H1 (cell line): ENCODE data around the gene STK39. TPM values are rescaled to one million over a fixed set of nuclear protein-coding genes. Genes with fewer than 3 reads are reported as not detected.

ENCODE experiments used
- CBX5 ChIP-seq: fragments of 300-800, 300-1000 bp; sonication (generic); IDR thresholded peaks from 2 replicates; pipeline ENCODE4 v1.7.1; 2016; ENCODE audit warnings: antibody characterized with exemption, low read length, low read depth
- CHD2 ChIP-seq: IDR thresholded peaks from 2 replicates; pipeline ENCODE4 v1.6.1; 2012; ENCODE audit warnings: low read length, improper control_type of control experiment
- EP300 ChIP-seq, 2 experiments: IDR thresholded peaks; 1 replicate in 1 of 2; 2 replicates in 1 of 2; pipeline ENCODE4 v1.6.1; 2011 to 2012; ENCODE audit warnings: low read depth in 2 of 2, low read length in 2 of 2, mild to moderate bottlenecking in 2 of 2, borderline replicate concordance in 1 of 2, inconsistent platforms in 1 of 2, moderate library complexity in 1 of 2
- GABPA ChIP-seq: IDR thresholded peaks from 2 replicates; pipeline ENCODE4 v1.6.1; 2011; ENCODE audit warnings: mild to moderate bottlenecking, low read length, moderate library complexity, borderline replicate concordance; ENCODE audit not compliant: insufficient read depth
- GTF2F1 ChIP-seq: IDR thresholded peaks from 2 replicates; pipeline ENCODE4 v1.6.1; 2012; ENCODE audit warnings: low read depth, low read length, improper control_type of control experiment, borderline replicate concordance
- KDM1A ChIP-seq: fragments of 200-600, 300-600 bp; sonication (generic); IDR thresholded peaks from 2 replicates; pipeline ENCODE4 v1.7.1; 2016; ENCODE audit warnings: mild to moderate bottlenecking, low read length, borderline replicate concordance
- RFX5 ChIP-seq: IDR thresholded peaks from 2 replicates; pipeline ENCODE4 v1.6.1; 2011; ENCODE audit warnings: low read depth, low read length, improper control_type of control experiment, borderline replicate concordance
- SAP30 ChIP-seq: fragments of 300-600 bp; sonication (generic); IDR thresholded peaks from 2 replicates; pipeline ENCODE4 v1.7.1; 2012; ENCODE audit warnings: low read length, moderate library complexity, mild to moderate bottlenecking, inconsistent platforms; ENCODE audit not compliant: insufficient read depth, insufficient replicate concordance
- SIN3A ChIP-seq, 2 experiments: IDR thresholded peaks in 1 of 2; conservative IDR thresholded peaks in 1 of 2; 2 replicates each; pipeline ENCODE4 v1.6.1; 2011 to 2012; ENCODE audit warnings: low read length in 2 of 2, improper control_type of control experiment in 1 of 2, low read depth in 1 of 2, mild to moderate bottlenecking in 1 of 2
- SIX5 ChIP-seq: IDR thresholded peaks from 2 replicates; pipeline ENCODE4 v1.6.1; 2011; ENCODE audit warnings: mild to moderate bottlenecking, low read depth, low read length
- TAF1 ChIP-seq: IDR thresholded peaks from 2 replicates; pipeline ENCODE4 v1.6.1; 2011; ENCODE audit warnings: mild to moderate bottlenecking, low read depth, low read length
- TBP ChIP-seq: IDR thresholded peaks from 2 replicates; pipeline ENCODE4 v1.6.1; 2011; ENCODE audit warnings: low read depth, low read length, improper control_type of control experiment
- polyA plus RNA-seq, 7 experiments: library from polyadenylated mRNA; depleted of rRNA in 3 of 7; stranded (reverse) in 5 of 7; unstranded in 2 of 7; fragments of >200 nt in 5 of 7; fragments of 200-250 nt in 2 of 7; gene quantifications; 1 replicate in 5 of 7; 2 replicates in 1 of 7; 4 replicates in 1 of 7; pipeline versions ENCODE4 v1.2.1 to v1.2.3, GENCODE V29; 2011 to 2013; ENCODE audit warnings: missing spikeins in 2 of 7, mixed read lengths in 2 of 7
- total RNA-seq: library from RNA; stranded (reverse); fragmentation: NEBNext Ultra II Directional; extraction: Animal tissue kit (Norgen Biotek cat#: 25700); gene quantifications from 2 replicates; pipeline ENCODE4 v1.2.1, GENCODE V29; 2021

STK39 gene
- total and polyA plus RNA-seq, 2 of the 8 experiments (the other 6 are each of a cell fraction or from before 2014, with no cell fraction given), result 13.7 to 23.8 TPM

DNA sequence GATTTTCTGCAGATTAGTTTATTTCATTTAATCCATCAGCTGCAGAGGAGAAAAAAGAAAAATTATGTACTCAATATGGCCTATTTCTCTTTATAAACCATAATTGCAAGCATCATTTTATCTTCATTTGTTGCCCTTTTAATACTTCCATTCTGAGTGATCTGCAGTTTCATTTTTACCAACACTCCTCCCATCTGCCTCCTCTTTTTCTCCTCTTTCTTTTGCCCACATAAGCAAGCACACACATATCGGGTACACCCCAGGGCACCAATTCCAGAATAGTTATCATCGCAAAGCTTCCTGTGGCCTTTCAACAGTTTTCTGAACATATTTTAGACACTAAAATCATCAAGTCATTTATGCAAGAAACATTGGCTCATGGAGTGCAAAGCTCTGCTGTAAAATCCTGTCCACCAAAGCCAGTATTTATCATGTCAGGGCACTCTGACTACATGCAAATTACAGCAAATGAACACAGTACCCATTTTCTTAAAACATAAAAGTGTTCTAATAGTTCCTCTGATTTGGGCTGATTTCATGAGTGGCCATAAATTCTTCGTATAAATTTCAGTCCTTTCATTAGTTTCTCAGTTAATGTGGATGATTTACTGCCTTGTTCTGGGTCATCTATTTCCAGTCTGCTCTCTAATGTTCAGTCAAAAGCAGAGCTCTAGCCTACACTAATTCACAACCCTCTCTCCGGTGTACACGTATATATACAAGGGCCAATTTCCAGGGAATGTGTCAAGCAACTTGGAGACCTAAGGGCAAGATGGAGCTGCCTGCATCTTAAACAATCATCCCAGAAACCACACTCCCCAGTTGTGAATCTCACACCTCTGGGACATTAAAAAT, 281.3 kb downstream of the STK39 start (continued):
- TF ChIP-seq RFX5 (no peak), CBX5 (no peak), SAP30 (no peak), TAF1 (no peak), CHD2 (no peak), SIN3A (conservative IDR thresholded peaks at IDR 0.05 in 1 of 2, IDR thresholded peaks at IDR 0.05 in 1 of 2; ENCODE audit: low read depth in 1 of 2, low read length in 2 of 2) (no peak), SIX5 (no peak), TBP (no peak), EP300 (IDR thresholded peaks at IDR 0.05; ENCODE audit: borderline replicate concordance in 1 of 2, low read depth in 2 of 2, low read length in 2 of 2) (no peak), KDM1A (no peak), GABPA (no peak), GTF2F1 (no peak)
